ENCODE results near the gene KLHL22. TPM values are rescaled to one million over a fixed set of nuclear protein-coding genes. Genes with fewer than 3 reads are reported as not detected.
A peak's percentile ranks its signal among the peaks of the same experiment; 100 is the strongest.
"Not testable (repeated sequence)": the region's sequence is repeated elsewhere in the genome, so short reads cannot be mapped to it uniquely, and the experiment has no call there.

KLHL22 gene
- total RNA-seq, 3 donors from 2014 or later, result 4.6 to 5.8 (median 5.7) TPM

- no peak for ATAC-seq
These were observed 20.5 kb downstream of the KLHL22 start for GRCh38 chr22:20475115-20475436.

DNA sequence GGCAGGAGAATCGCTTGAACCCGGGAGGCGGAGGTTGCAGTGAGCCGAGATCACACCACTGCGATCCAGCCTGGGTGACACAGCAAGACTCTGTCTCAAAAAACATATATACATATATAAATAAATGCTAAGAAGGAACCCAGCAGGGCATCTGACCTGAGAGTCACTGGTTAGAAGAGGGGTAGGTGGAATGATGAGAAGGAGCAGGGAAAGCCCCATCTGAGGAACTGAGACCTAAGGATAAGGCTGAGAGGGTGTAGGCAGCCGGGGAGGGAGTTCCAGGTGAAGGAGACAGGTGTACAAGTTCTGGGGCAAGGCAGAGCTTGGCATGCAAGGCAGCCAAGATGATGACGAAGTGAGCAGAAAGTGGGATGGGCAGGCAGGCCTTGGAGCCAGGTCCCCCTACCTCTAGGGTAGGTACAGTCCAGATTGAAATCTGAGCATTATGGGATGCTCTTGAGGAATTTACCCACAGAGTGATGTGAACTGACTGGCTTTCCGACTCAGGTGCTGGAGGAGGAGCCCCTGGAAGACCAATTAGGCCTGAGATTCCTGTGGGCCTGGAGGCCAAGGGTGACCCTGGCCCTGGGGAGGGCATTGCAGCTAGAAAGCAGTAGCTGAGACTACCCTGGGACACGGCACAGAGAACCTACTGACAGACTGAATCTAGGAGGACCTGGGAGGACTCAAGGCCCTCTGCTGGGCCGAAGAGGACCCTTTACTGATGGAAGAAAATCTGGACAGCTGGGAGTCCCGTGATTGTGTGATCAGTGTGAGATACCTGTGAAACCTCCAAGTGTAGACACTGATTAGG, 22.8 kb downstream of the KLHL22 start:
- DNase-seq, result no peak
- no peaks in the 10 kb centered on the region for H3K9me3 Mint-ChIP-seq
- peaks cover 38% of the 10 kb centered on the region for H3K4me1 Mint-ChIP-seq (ENCODE audit: low read depth)
- no peak overlapping the region for H3K4me3 Mint-ChIP-seq
- H3K27me3 Mint-ChIP-seq (ENCODE audit: low read depth), result no peaks in the 10 kb centered on the region
- ATAC-seq, result no peak
- peaks cover 19% of the 10 kb centered on the region for H3K36me3 Mint-ChIP-seq (ENCODE audit: insufficient read depth)

More at GRCh38 chr22:20475115-20475436, 20.5 kb downstream of the KLHL22 start:
- peak overlapping the region; percentile 21 for H3K4me3 Mint-ChIP-seq
- H3K9me3 Mint-ChIP-seq, result no peaks in the 10 kb centered on the region
- peaks cover 31% of the 10 kb centered on the region for H3K4me1 Mint-ChIP-seq (ENCODE audit: low read depth)
- DNase-seq, result no peak
- H3K36me3 Mint-ChIP-seq (ENCODE audit: insufficient read depth), result peaks cover 15% of the 10 kb centered on the region
- no peaks in the 10 kb centered on the region for H3K27me3 Mint-ChIP-seq (ENCODE audit: low read depth)

DNA sequence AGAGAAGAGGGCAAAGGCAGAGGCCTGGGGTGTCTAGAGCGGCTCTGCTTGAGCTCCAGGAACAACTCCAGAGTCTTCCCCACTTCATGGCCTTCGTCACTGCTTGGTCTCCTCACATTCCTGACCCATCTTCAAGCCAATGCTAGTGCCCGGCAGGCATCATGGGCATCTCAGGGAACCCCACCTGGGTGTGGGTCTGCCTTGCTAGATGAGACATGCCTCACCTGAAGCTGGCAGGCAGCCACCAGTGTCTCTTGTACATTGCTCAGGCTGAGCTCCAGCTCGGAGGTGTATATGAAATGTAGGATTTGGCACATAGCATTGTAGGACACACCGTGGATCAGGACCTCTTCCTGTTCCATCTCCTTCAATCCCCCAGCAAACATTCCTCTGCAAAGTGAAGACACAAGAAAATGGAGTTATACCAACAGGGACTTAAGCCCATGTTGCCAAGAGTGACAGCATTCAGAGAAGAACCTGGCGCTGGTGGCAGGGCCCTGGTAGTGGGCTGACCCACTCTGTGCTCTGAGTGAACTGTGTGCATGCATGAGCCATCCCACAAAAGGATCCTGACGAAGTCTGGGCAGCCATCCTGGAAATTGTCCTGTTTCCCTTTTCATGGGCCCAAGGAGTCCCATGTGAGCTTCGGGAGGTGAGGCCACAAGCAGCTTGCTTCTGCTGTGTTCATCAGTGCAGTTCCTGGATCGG, 24.3 kb downstream of the KLHL22 start:
- DNase-seq (no peak), ATAC-seq (no peak)
- H3K36me3 Mint-ChIP-seq (ENCODE audit: insufficient read depth), result peaks cover 19% of the 10 kb centered on the region
- no peaks in the 10 kb centered on the region for H3K9me3 Mint-ChIP-seq
- H3K4me1 Mint-ChIP-seq (ENCODE audit: low read depth), result peaks cover 44% of the 10 kb centered on the region
- H3K27me3 Mint-ChIP-seq (ENCODE audit: low read depth), result no peaks in the 10 kb centered on the region
- no peak overlapping the region for H3K4me3 Mint-ChIP-seq

GRCh38 chr22:20470525-20470924, 25.1 kb downstream of the KLHL22 start:
- Mint-ChIP-seq H3K36me3 (ENCODE audit: insufficient read depth) (peaks cover 19% of the 10 kb centered on the region), H3K4me1 (ENCODE audit: low read depth) (peaks cover 42% of the 10 kb centered on the region)
- not testable (repeated sequence) for H3K9me3 Mint-ChIP-seq; ATAC-seq; H3K4me3 Mint-ChIP-seq; DNase-seq; H3K27me3 Mint-ChIP-seq (ENCODE audit: low read depth)

- Mint-ChIP-seq H3K36me3 (ENCODE audit: insufficient read depth) (peaks cover 19% of the 10 kb centered on the region), H3K27me3 (ENCODE audit: low read depth) (no peaks in the 10 kb centered on the region), H3K4me3 (no peak overlapping the region), H3K4me1 (ENCODE audit: low read depth) (peaks cover 43% of the 10 kb centered on the region), H3K9me3 (no peaks in the 10 kb centered on the region)
- no peak for DNase-seq
- peak in 1 of 2 donors; percentile 10 for ATAC-seq
These were observed 26.3 kb downstream of the KLHL22 start for GRCh38 chr22:20469110-20469868.

DNA sequence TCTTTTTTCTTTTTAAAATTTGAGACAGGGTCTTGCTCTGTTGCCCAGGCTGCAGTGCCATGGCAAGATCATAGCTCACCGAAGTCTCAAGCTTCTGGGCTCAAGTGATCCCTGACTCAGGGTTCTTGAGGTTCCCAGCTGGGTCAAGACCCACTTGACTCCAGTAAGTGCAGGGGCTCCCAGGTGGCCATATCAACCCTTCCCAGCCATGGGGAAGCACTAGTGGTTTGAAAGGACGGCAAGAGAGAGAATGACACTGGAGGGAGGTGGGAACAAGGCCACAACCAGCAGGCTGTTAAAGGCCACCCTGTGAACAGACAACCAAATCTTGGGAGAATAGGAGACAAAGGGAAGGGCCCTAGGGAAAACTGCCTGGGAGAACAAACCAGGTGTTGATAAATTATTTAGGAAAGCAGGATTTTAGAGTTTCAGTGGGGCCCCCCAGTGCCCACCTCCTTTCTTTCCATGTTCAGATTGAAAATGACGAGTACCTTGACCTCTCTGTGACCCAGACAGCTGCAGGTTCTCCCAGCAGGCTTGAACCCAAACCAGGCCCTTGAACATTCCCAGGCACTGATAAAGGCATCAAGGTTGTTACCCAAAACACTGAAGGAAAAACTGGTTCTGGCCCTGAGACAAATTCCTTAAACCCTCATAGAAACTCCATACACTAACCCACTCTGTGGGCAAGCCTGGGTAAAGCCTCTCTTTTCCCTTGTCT, 28.8 kb downstream of the KLHL22 start:
- H3K4me1 Mint-ChIP-seq (ENCODE audit: low read depth), result peaks cover 60% of the 10 kb centered on the region
- peaks cover 19% of the 10 kb centered on the region for H3K36me3 Mint-ChIP-seq (ENCODE audit: insufficient read depth)

DNA sequence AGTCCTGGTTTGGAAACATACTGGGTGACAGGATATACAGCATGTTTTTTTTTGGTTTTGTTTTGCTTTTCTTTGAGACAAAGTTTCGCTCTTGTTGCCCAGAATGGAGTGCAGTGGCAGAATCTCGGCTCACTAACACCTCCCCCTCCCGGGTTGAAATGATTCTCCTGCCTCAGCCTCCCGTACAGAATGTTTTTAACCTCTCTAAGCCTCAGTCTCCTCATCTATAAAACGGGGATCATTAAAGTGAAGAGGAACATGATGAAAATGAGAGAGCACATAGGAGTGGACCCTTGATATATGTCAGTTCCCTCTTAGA, 29.9 kb downstream of the KLHL22 start:
- no peak for DNase-seq
- Mint-ChIP-seq H3K4me3 (no peak overlapping the region), H3K36me3 (ENCODE audit: insufficient read depth) (peaks cover 11% of the 10 kb centered on the region), H3K27me3 (ENCODE audit: low read depth) (no peaks in the 10 kb centered on the region), H3K4me1 (ENCODE audit: low read depth) (peaks cover 64% of the 10 kb centered on the region), H3K9me3 (no peaks in the 10 kb centered on the region)
- peak in 1 of 2 donors; percentile 10 for ATAC-seq

More for the DNA sequence above, 28.8 kb downstream of the KLHL22 start:
- Mint-ChIP-seq H3K27me3 (ENCODE audit: low read depth) (no peaks in the 10 kb centered on the region), H3K9me3 (no peaks in the 10 kb centered on the region), H3K4me3 (no peak overlapping the region)
- DNase-seq (no peak), ATAC-seq (no peak)

GRCh38 chr22:20464912-20465758, 30.5 kb downstream of the KLHL22 start:
- DNase-seq (no peak), ATAC-seq (no peak)
- peaks cover 64% of the 10 kb centered on the region for H3K4me1 Mint-ChIP-seq (ENCODE audit: low read depth)
- peak overlapping the region; percentile 29 for H3K4me3 Mint-ChIP-seq
- no peaks in the 10 kb centered on the region for H3K9me3 Mint-ChIP-seq
- H3K36me3 Mint-ChIP-seq (ENCODE audit: insufficient read depth), result peaks cover 8% of the 10 kb centered on the region
- no peaks in the 10 kb centered on the region for H3K27me3 Mint-ChIP-seq (ENCODE audit: low read depth)

- Mint-ChIP-seq H3K9me3 (no peaks in the 10 kb centered on the region), H3K4me1 (ENCODE audit: low read depth) (peaks cover 62% of the 10 kb centered on the region), H3K4me3 (peak overlapping the region; percentile 26), H3K27me3 (ENCODE audit: low read depth) (no peaks in the 10 kb centered on the region), H3K36me3 (ENCODE audit: insufficient read depth) (peaks cover 11% of the 10 kb centered on the region)
- DNase-seq (peak; percentile 43), ATAC-seq (peak; percentile 89 to 94)
These were observed 31.4 kb downstream of the KLHL22 start for GRCh38 chr22:20464096-20464614.

DNA sequence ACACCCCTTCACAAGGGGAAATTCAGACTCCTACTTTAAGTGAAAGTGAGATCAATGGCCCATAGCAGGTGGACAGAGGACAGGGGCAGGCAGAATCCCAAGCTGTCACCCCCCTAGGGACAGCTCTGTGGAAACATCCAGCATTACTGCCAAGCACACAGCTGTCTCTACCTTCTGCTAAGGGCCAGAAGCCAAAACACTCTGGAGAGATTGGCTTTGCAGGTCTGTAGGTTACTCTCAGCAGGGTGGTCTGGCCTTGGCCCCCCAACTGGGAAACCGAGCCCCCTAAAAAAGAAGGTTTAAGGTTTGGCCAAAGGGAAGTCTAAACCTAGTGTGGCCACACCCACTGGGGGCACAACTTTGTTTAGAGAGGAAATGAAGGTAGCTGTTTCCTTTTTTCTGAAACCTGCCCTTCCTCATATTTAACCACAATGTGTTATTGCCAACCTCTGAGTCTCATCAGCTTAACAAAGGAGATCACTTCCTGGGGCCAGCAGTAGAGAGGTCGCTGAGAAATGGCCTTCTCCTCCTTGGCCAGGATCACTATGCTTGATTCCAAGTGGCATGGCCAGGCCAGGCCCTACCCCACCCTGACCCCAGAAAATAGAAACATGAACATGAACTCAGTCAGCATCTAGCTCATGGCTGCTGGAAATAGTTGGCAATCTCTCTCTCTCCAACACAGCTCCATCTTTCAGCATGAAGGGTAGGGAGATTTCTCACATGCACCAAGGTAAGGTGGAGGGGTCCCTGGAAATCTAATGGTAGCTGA, 32.1 kb downstream of the KLHL22 start:
- peaks cover 13% of the 10 kb centered on the region for H3K36me3 Mint-ChIP-seq (ENCODE audit: insufficient read depth)
- ATAC-seq, result peak; percentile 31 to 41
- peaks cover 61% of the 10 kb centered on the region for H3K4me1 Mint-ChIP-seq (ENCODE audit: low read depth)
- no peak for DNase-seq
- H3K27me3 Mint-ChIP-seq (ENCODE audit: low read depth), result no peaks in the 10 kb centered on the region
- no peaks in the 10 kb centered on the region for H3K9me3 Mint-ChIP-seq
- peak overlapping the region; percentile 26 for H3K4me3 Mint-ChIP-seq

GRCh38 chr22:20459862-20460261, 35.7 kb downstream of the KLHL22 start:
- no peak for ATAC-seq
- H3K36me3 Mint-ChIP-seq (ENCODE audit: insufficient read depth), result peaks cover 23% of the 10 kb centered on the region
- no peaks in the 10 kb centered on the region for H3K27me3 Mint-ChIP-seq (ENCODE audit: low read depth)
- peaks cover 53% of the 10 kb centered on the region for H3K4me1 Mint-ChIP-seq (ENCODE audit: low read depth)
- H3K4me3 Mint-ChIP-seq, result no peak overlapping the region
- no peaks in the 10 kb centered on the region for H3K9me3 Mint-ChIP-seq
- no peak for DNase-seq

GRCh38 chr22:20459152-20459542, 36.4 kb downstream of the KLHL22 start:
- Mint-ChIP-seq H3K27me3 (ENCODE audit: low read depth) (no peaks in the 10 kb centered on the region), H3K4me3 (no peak overlapping the region), H3K36me3 (ENCODE audit: insufficient read depth) (peaks cover 26% of the 10 kb centered on the region), H3K4me1 (ENCODE audit: low read depth) (peaks cover 46% of the 10 kb centered on the region), H3K9me3 (no peaks in the 10 kb centered on the region)
- ATAC-seq (no peak), DNase-seq (no peak)

Measured in activated T-cell treated with anti-CD3 and anti-CD28 coated beads, Interleukin-2, amount 50 U/mL, for 4 hours (primary cell).